Effector CD4-positive, alpha-beta T cell (primary cell): ENCODE results near the gene SLC44A2.

Experiments
- DNase-seq: peaks from one replicate; pipeline ENCODE4 v3.0.0-alpha.2; 2020
- total RNA-seq: gene quantifications from one replicate; lab custom pipeline; 2026; lab: John Stamatoyannopoulos, UW

The SLC44A2 gene
- total RNA-seq: 212 reads per million, percentile 93 among the genes with 10 or more reads in this experiment

DNA sequence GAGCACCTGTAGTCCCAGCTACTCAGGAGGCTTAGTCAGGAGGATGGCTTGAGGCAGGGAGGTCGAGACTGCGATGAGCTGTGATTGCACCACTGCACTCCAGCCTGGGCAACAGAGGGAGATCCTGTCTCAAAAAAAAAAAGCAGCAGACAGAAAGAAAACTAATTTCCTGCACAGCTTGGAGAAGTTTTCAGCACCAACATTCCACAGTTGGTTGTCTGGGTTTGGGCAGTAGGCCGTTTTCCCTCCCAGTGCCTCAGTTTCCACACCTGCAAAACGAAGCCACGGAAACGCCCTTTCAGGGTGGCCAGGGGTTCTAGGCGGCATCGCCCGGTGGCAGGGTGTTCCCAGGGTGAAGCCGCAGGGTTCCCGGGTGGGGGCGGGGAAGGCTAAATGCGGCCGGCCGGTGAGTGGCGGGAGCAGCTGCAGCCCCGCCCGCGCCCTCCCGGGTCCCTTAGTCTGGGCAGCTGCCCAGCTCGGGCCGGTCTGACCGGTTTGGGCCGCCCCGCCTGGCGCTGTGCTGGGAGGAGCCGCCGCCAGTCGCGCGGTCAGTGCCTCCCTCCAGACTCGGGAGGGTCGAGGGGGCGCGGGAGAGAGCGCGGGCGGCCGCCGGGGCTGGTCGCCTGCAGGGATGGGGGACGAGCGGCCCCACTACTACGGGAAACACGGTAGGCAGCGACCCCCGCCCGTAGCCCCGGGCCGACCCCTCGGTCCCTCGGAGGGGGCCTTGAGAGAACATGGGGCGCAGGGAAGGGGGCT, at the start of gene SLC44A2:
Gene SLC44A2 (plus strand): TSS at position 551 of the 759 bp plus-strand sequence. CDS start 81 bp downstream, at position 632.
- no peak for DNase-seq

DNA sequence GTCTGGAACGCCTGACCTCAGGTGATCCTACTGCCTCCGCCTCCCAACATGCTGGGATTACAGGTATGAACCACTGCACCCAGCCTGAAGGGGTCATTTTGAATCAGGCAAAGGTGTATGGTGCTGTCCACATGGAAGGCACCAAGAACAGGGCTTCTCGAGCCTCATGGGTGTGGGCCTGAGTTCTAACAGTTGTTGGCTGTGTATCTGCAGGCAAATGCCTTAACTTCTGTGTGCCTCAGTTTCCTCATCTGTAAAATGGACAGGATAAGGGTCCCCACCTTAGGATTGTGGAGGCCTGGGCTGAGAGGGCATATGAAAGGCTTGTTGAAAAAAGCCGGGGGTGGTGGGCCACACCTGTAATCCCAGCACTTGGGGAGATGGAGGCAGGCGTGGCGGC, 47.4 kb upstream of the SLC44A2 start:
- no peak for DNase-seq

DNA sequence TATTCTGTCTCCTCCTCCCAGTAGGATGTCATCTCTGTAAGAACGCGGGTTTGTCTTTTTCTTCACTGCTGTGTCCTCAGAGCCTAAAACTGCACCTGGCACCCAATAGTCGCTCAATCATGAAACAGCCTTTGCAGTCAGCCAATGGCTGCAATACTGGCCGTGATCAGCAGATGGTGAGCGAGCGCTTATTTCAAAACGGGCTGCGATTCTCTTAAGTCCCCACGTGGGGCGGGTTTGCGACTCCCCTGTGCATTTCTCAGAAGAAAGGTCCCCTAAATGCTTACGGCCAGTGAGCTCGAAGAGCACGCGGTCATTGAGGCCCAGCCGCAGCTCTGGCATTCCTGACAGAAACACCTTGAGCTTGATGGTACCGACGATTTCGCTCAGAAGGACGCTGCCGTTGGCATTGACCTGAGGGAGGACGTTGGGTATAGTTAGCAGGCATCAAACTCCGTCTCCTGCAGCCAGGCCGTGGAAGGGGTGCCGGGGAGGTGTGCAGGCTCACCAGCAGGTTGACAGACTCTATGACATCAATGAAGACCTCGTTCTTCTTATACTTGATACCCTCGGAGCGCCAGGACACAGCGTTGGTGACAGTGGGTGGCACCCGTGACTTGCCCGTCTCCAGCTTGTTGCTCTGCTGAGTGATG, 44.2 kb upstream of the SLC44A2 start:
- DNase-seq: peak; percentile 87

DNA sequence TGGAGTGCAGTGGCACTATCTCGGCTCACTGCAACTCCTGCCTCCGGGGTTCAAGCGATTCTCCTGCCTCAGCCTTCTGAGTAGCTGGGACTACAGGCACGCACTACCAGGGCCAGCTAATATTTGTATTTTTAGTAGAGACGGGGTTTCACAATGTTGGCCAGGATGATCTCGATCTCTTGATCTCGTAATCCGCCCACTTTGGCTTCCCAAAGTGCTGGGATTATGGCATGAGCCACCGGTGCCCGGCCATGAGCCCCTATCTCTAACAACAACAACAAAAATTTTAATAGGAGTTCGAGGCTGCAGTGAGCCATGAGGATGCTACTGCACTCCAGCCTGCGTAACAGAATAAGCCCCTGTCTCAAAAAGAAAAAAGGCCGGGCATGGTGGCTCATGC, 43.3 kb upstream of the SLC44A2 start:
- no peak for DNase-seq

DNA sequence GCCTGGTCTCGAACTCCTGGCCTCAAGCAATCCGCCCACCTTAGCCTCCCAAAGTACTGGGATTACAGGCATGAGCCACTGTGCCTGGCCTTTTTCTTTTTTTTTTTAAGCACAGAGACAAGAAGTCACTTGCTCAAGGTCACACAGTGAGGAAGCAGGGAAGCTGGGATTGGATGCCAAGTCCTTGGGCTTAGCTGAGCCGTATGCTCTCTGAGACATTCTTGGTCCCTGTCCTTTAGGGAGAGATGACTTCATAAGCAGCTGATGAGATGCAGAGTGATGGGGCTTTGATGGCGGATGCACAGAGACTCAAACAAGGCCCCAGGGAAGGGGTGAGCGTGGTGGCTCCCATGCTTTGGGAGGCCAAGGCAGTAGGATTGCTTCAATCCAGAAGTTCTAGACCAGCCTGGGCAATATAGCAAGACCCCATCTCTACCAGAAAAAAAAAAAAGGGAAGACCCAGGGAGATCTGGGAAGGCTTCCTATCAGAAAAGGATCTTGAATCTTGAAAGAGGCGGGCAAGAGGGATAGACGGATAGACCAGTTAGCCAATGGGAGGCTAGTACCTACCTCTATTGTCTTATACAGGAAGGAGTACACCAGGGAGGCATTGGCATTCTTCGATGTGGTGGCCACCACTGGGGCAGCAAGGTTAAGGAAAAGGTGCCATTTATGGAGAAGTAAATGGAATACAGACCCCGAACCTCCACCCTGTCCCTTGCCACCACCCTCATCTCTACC, 42.1 kb upstream of the SLC44A2 start:
- DNase-seq: no peak

DNA sequence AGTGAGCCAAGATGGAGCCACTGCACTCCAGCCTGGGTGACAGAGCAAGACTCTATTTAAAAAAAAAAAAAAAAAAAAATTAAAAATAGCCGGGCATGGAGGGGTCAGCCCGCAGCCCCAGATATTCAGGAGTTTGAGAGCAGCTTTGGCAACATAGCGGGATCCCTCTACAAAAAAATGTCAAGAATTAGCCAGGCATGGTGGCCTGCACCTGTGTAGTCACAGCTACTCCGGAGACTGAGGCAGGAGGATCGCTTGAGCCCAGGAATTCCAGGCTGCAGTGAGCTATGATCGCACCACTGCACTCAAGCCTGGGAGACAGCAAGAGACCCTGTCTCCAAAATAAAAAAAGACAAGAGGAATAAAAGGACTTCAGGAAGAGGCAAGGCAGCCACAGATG, 39.0 kb upstream of the SLC44A2 start:
- DNase-seq: no peak

DNA sequence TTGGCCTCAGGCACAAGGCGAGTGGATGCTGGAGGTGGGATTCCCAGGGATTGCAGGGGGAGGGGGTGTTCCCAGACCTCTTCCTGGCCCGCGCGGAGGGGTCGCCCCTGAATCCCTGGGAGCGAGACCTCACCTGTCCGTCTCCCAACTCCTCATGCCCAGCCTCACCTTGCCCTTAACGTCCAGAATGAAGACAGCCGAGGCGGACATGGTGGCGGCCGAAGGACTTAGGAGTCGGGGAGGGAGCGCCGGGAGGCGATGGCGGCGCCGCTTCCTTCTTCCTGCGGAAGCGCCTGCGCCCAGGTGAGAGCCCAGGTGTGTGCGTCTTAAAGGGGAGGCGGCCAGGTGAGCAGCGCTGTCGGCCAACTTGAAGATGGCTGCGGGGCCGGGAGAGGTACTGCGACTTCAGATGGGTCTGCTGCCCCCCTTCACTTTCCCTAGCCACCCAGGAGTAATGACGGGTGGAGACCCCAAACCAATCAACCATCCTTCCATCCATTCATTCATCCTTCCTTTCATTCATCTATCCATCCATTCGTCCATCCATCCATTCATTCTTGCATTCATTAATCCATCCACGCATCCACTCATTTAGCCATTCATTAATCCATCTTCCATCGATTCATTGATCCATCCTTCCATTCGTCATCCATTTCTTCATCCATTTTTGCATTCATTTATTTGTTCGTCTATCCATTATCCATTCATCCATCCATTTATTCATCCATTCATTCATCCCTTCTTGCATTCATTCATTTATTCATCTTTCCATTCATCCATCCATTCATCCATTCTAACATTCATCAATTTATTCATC, 38.1 kb upstream of the SLC44A2 start, which contains the start of gene AP1M2:
Gene AP1M2 (minus strand): TSS at position 291 of the 817 bp plus-strand sequence. CDS start 81 bp downstream, at position 210.
- no peak for DNase-seq

DNA sequence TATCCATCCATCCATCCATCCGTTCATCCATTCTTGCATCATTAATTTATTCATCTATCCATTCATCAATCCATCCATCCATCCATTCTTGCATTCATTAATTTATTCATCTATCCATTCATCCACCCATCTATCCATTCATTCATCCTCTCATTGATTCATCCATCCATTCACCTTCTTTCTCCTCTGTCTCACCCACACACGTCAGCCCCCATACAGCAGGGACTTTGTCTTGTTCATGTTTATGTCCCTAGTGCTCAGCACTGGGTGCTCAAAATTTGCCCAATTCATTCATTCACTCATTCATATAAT, 37.6 kb upstream of the SLC44A2 start:
- no peak for DNase-seq

DNA sequence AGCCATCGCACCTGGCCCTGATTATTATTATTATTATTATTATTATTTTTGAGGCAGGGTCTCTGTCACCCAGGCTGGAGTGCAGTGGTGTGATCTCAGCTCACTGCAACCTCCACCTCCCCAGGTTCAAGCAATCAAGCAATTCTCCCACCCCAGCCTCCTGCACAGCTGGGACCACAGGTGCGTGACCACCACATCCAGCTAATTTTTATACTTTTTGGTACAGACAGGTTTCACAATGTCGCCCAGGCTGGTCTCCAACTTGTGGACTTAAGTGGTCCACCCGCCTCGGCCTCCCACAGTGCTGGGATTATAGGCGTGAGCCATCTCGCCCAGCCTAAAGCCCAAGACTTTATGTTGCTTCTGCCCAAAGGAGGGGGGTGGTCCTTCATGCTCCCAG, 32.2 kb upstream of the SLC44A2 start:
- DNase-seq: no peak

DNA sequence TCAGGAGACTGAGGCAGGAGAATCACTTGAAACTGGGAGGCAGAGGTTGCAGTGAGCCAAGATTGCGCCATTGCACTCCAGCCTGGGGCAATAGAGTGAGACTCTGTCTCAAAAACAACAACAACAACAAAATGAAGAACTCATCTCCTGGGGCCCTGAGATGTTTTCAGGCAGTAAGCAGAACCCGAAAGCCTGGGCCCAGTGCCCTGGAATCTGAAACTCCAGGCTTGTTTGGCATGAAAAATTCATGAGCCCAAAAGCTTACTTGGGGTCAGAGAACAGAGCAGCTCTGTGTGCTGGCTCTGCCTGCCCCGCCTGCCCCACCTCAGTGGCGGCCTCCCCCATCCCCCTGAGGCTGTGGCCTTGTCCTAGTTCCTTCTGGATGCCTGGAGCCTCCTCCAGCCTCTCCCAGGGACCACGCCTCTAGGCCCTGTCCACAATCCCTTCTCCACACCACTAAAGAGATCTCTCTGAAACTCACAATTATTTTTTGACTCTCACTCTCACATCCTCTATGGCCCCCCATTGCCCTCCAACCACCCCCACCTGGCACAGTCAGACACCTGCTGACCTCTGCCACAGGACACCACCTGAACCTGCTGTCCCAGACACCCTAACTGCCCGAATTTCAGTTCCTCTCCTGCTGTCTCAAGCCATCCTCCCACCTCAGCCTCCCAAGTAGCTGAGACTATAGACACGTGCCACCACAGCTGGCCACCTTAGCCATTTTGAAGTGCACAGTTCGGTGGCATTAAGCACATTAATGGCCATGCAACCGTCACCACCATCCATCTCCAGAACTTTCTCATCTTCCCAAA, 31.3 kb upstream of the SLC44A2 start:
- no peak for DNase-seq

DNA sequence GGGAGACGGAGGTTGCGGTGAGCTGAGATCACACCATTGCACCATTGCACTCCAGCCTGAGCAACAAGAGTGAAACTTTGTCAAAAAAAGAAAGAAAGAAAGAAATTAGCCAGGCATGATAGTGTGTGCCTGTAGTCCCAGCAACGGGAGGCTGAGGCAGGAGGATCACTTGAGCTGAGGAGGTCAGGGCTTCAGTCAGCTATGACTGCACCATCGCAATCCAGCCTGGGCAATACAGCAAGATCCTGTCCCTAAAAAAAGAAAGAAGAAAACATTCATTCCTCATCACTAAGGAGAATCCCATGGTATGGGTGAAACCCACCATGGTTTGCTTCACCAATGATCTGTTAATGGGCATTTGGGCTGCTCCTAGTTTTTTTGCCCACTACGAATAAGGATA, 25.2 kb upstream of the SLC44A2 start:
- no peak for DNase-seq

DNA sequence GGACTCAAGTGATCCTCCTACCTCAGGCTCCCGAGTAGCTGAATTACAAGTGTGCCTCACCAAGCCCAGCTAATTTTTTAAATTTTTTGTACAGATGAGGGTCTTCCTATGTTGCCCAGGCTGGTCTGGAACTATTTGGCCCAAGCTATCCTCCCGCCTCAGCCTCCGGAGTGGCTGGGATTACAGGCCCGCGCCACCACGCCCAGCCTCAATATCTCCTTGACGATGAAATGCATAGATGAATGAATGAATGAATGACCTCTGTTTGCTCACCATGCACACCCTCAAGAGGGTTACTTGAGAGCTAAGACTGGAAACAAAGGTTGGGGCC, 23.4 kb upstream of the SLC44A2 start:
- no peak for DNase-seq

DNA sequence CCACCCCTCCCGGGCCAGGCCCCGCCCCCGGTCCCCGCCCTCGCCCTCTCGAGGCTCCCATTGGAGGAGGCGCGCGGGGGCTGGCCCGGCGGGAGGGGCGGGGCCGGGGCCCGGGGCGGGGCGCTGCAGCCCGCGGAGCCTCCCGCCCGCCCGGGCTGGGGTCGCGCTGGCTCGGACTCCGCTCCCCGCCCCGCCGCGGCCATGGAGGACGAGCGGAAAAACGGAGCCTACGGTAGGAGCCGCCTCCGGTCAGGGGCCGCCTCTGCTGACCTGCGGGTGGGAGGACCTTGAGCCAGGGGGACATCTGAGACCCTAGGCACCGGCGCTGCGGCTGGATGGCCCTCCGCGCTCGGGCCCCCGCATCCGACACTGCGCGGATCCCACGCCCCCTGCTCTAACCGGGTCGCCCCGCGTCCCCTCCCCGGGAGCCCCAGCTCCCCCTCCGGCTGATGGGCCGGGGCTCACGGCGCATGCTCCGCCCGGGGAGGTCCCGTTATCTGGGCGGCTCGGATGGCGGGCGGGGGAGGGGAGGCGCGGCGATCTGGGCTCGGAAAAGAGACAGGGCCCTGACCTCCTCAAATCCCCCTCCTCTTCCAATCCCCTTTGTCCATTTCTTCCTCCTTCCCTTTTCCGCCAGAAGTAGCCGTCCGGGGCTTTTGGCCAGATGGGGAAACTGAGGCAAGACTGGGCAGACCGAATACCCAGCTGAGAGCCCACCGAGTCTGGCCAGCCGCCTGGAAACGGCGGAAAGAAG, 22.8 kb upstream of the SLC44A2 start:
- DNase-seq: peak; percentile 82

DNA sequence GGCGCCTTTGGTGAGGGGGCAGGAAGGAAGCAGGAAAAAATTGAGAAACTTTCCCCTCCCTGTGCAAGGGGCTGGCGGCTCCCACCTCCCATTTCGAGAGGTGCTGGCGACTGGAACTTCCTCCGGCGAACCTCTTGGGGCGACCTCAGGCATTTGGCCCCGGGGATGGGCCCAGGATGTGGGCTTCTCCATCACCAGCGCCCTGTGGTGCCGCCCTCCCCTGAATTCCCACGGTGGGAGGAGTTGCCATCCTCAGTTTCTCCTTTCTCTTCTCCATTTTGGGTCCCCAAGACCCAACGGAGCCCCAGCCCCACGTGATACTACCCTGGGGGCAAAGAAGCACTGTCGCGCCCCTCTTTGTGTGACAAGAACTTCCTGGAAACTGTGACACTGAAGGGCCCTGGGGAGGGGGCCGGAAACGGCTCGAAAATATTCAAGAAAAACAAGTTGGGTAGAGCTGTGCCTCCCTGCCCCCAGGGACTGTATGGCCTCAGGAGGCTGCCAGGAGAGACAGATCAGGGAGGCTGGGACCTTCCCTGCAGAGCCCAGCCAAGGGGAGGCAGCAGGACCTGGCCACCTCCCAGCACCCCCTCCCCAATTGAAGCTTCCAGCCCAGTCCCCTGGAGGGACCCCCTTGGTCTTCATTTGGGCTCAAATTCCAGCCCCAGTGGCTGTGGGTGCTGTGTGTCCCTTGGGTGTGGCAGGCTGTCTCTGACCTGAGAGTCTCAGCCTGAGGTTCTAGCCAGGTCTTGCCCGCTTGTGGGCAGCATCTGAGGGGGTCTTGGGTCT, 22.1 kb upstream of the SLC44A2 start:
- DNase-seq: peak; percentile 80

DNA sequence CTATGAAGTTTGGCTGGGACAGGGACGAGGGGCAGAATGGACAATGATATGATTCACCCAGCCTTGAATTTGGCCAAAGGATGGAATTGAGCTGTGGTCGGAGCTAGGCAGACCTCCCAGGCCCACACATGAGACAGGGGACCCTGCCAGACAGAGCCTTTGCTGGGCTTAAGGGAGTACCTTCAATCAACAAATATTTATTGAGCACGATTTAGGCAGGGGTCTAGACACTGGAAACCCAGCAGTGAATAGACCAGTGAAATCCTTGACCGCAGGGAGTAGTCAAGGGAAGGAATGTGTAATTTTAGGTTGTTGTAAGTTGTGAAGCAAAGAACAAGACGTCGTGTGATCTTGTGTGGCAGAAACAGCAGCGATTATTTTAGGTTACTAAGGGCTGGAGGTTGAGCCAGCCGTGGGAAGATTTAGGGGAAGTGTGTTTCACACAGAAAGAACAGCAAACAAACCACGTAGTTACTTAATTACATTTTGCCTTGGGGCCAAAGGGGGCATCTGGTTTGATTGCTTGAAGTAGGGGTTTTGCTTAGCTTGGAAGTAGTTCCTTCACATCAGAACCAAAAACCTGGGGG, 21.4 kb upstream of the SLC44A2 start:
- peak; percentile 24 for DNase-seq

DNA sequence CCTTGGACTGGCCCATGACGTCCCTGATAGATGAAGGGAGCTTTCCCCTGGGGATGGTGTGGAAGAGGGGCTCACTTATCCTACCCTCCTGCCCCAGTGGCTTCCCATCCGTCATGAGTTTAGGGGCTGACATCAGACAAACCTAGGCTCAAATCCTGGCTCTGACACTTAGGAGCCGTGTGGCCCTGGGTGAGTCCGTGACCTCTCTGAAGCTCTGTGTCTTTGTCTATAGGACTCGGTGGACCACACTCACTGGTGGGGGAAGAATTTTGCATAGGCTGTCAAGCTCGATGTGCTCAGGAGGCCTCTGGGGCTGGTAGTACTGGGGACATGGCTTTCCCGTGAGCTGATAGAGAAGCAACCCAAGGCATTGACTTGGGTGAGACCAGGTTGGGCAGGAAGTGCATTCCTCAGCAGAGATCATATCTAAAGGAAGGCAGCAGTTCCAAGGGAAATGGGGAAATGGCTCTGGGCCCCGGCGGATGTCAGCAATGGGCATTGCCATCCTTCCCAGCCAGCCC, 20.8 kb upstream of the SLC44A2 start:
- peak; percentile 6 for DNase-seq

DNA sequence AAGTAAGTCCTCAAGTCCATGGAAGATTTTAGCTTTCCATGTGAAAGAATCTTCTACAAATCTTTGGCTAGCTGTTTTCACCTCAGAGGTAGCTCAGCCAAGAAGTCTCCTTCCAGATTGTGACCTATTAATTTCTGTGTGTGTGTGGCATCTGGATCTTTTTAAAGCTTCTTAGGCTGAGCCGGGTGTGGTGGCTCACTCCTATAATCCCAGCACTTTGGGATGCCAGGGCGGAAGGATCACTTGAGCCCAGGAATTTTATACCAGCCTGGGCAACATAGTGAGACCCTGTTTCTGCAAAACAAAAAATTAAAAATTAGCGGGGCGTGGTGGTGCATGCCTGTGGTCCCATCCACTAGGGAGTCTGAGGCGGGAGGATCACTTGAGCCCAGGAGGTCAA, 13.4 kb upstream of the SLC44A2 start:
- no peak for DNase-seq

DNA sequence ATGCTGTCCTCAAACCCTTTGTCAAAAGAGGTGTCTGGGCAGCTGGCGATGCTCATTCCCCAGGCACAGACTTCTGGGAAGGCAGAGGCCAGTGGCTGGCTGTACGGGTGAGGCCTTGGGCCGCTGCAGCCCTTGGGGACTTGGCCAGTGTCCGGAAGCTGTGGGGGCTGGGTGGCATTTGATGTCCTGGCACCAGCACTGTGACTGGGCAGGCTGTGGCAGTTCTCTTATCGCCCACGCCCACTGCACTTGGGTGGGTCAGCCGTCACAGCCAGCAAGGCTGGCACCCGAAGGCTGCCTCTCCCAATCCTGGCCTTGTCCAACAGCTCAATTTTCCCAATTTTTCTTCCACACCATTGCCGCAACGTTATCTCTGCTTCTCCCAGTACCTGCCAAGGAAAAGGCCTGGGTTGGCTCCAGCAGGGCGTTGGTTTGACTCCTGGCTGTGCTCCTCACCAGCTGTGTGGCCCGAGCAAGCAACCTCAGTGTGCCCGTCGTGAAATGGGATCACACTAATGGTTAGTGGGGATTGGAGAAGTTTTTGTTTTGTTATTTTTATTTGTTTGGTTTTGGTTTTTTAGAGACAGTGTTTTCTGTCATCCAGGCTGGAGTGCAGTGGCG, 12.7 kb upstream of the SLC44A2 start:
- no peak for DNase-seq

DNA sequence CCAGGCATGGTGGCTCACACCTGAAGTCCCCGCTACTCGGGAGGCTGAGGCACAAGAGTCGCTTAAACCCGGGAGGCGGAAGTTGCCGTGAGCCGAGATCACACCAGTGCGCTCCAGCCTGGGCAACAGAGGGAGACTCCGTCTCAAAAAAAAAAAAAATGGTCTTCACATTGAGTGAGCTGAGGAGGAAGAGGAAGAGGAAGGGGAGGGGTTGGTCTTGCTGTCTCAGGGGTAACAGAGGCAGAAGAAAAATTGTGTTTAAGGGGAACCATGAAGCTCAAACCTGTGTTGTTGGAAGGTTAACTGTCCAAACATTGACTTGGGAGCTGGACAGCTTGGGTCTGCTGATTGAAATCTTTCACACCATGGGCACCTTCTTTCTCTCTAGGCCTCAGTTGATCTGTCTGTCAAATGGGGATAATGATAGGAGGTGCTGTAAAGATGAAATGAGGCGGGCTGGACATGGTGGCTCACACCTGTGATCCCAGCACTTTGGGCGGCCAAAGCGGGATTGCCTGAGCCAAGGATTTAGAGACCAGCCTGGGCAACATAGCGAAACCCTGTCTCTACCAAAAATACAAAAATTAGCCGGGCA, 9.8 kb upstream of the SLC44A2 start:
- DNase-seq: no peak
